Stomach (tissue), 9 donors: ENCODE data around the gene CLTA. TPM values are rescaled to one million over a fixed set of nuclear protein-coding genes. Genes with fewer than 3 reads are reported as not detected.

ENCODE experiments used
- DNase-seq, 2 donors: peaks; one replicate each; pipeline versions ENCODE4 v3.0.0 to v3.0.0-alpha.2; 2013 to 2019
- H3K27ac ChIP-seq, 5 donors: fragments of 200-600 bp in 4 of 5; sonication (generic) in 4 of 5; one replicate each; pipeline ENCODE4 v1.5.1; 2013 to 2019; ENCODE audit warnings: mild to moderate bottlenecking in 1 of 5, moderate library complexity in 1 of 5
- H3K27me3 ChIP-seq, 3 donors: fragments of 200-600 bp; sonication (generic); one replicate each; pipeline ENCODE4 v1.5.1; 2017 to 2019; ENCODE audit warnings: mixed run types in 1 of 3
- H3K36me3 ChIP-seq, 4 donors: fragments of 200-600 bp; sonication (generic); 1 replicate in 3 of 4; 2 replicates in 1 of 4; pipeline ENCODE4 v1.5.1; 2016 to 2019
- H3K4me1 ChIP-seq, 4 donors: fragments of 200-600 bp; sonication (generic); one replicate each; pipeline ENCODE4 v1.5.1; 2016 to 2019
- H3K4me3 ChIP-seq, 4 donors: fragments of 200-600 bp; sonication (generic) in 3 of 4; one replicate each; pipeline ENCODE4 v1.5.1; 2016 to 2019; ENCODE audit warnings: mild to moderate bottlenecking in 1 of 4
- H3K9me3 ChIP-seq, 4 donors: fragments of 200-600 bp; sonication (generic); one replicate each; pipeline ENCODE4 v1.5.1; 2016 to 2019
- EP300 ChIP-seq: sonication (generic); formaldehyde crosslinking; IDR thresholded peaks from one replicate; pipeline ENCODE4 v1.6.1; 2017; ENCODE audit warnings: antibody characterized with exemption
- POLR2A ChIP-seq, 4 donors: fragments of 450-650 bp; IDR thresholded peaks; one replicate each; pipeline ENCODE4 v1.6.1; 2016; ENCODE audit warnings: antibody characterized with exemption in 4 of 4, control low read depth in 2 of 4, mild to moderate bottlenecking in 1 of 4, moderate library complexity in 1 of 4
- POLR2AphosphoS5 ChIP-seq, 3 donors: sonication (generic); formaldehyde crosslinking; IDR thresholded peaks; one replicate each; pipeline ENCODE4 v1.6.1; 2016; ENCODE audit warnings: antibody characterized with exemption in 3 of 3
- WGBS, 5 donors: extraction: QIAGEN DNeasy Blood & Tissue Kit in 3 of 5; methylation state at CpG; one replicate each; pipeline versions ENCODE4 v1.1.5 to v1.1.7; 2013 to 2018; 5-methylcytosine and 5-hydroxymethylcytosine counted together
- intact Hi-C: fragments of 100-400 bp; cut with DNase I; formaldehyde crosslinking; loops from one replicate; pipeline ENCODE4 v1.15.1; 2023; ENCODE audit warnings: low total_unique reads
- polyA plus RNA-seq, 3 donors: library from polyadenylated mRNA; stranded (reverse); fragments of 200-250 nt; gene quantifications; one replicate each; pipeline ENCODE4 v1.2.3, GENCODE V29; 2013
- total RNA-seq, 5 donors: library from RNA; depleted of rRNA; stranded (reverse); fragments of >200 nt; gene quantifications; one replicate each; pipeline versions ENCODE4 v1.1.0 to v1.2.3, GENCODE V29; 2014 to 2016
- TF ChIP-seq, protein P1 (sequence below), 7 experiments: fragments of 450-650 bp in 4 of 7; fragments of 200-600 bp in 3 of 7; sonication (generic) in 3 of 7; IDR thresholded peaks; one replicate each; pipeline ENCODE4 v1.5.1; 2016 to 2019; ENCODE audit warnings: antibody characterized with exemption in 7 of 7, control low read depth in 2 of 7, mild to moderate bottlenecking in 1 of 7
- donor health status: healthy with polysubstance abuse.
- donor health status: Bipolar disorder and iron deficiency.
- donor health status: healthy.

CLTA gene
- total and polyA plus RNA-seq, 8 donors = 25.1 to 890 (median 150) TPM

DNA sequence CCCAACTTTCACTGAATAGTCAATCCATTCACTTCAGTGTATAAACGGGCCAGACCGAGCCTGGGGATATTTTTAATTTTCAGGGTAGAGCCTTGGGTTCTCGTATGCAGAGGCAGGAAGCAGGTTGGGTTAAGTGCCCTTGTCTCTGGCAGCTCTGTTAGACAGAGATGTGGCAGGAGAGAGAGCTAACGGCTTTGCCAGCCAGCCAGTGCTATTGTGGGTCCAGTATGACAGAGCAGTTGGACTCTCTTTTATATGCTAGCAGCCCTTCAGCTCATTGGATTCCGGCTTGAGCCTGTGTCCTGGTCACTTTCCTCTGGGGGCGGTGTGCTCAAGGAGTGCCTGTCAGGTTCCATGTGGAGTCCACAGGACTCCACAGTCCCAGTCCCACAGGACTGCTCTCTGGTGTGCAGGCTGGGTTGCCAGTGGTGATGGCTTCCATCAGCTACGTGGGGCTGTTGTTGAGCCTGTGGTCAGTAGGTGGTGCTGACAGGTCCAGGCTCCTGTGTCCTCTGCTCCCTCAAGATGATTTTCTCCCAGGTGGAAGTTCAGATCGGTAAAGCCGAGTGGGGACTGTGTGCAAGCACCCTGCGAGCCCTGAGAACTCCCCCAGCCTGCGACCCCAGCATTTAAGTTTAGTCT lies 14.3 kb downstream of the CLTA start:
- H3K4me3 ChIP-seq = no peak overlapping the region
- intact Hi-C loops = no loop called here
- peak in 1 of 2 donors; percentile 30 for DNase-seq
- TF ChIP-seq POLR2AphosphoS5 (IDR thresholded peaks at IDR 0.05) = no peak
- TF ChIP-seq POLR2A (IDR thresholded peaks at IDR 0.05) = no peak
- TF ChIP-seq, protein P1, sequence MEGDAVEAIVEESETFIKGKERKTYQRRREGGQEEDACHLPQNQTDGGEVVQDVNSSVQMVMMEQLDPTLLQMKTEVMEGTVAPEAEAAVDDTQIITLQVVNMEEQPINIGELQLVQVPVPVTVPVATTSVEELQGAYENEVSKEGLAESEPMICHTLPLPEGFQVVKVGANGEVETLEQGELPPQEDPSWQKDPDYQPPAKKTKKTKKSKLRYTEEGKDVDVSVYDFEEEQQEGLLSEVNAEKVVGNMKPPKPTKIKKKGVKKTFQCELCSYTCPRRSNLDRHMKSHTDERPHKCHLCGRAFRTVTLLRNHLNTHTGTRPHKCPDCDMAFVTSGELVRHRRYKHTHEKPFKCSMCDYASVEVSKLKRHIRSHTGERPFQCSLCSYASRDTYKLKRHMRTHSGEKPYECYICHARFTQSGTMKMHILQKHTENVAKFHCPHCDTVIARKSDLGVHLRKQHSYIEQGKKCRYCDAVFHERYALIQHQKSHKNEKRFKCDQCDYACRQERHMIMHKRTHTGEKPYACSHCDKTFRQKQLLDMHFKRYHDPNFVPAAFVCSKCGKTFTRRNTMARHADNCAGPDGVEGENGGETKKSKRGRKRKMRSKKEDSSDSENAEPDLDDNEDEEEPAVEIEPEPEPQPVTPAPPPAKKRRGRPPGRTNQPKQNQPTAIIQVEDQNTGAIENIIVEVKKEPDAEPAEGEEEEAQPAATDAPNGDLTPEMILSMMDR (IDR thresholded peaks at IDR 0.05) = no peak
- TF ChIP-seq EP300 = no peak
- peaks cover 0 to 35% (median 25%) of the 10 kb centered on the region in 4 donors for H3K4me1 ChIP-seq
- no peak overlapping the region for H3K27ac ChIP-seq
- WGBS, 5 donors = 78 to 88% (median 83%) methylated on average over 11 of the region's 11 CpGs
- peaks cover 97 to 100% (median 100%) of the 10 kb centered on the region in 4 donors for H3K36me3 ChIP-seq
- H3K9me3 ChIP-seq = no peaks in the 10 kb centered on the region
- H3K27me3 ChIP-seq = no peaks in the 10 kb centered on the region

- WGBS, 5 donors = 75 to 85% (median 83%) methylated on average over 4 of the region's 4 CpGs
- H3K27me3 ChIP-seq = no peaks in the 10 kb centered on the region
- no peaks in the 10 kb centered on the region for H3K9me3 ChIP-seq
- no peak overlapping the region for H3K4me3 ChIP-seq
- peak overlapping the region in 1 of 5 donors; percentile 13 for H3K27ac ChIP-seq
- peaks cover 91 to 100% (median 100%) of the 10 kb centered on the region in 4 donors for H3K36me3 ChIP-seq
- TF ChIP-seq, protein P1 (IDR thresholded peaks at IDR 0.05) = no peak
- no peak for TF ChIP-seq POLR2AphosphoS5 (IDR thresholded peaks at IDR 0.05)
- TF ChIP-seq EP300 = no peak
- TF ChIP-seq POLR2A (IDR thresholded peaks at IDR 0.05) = no peak
- intact Hi-C loops = no loop called here
- DNase-seq = no peak
- peaks cover 0 to 53% (median 34%) of the 10 kb centered on the region in 4 donors for H3K4me1 ChIP-seq
Measured at GRCh38 chr9:36207016-36207415, 16.3 kb downstream of the CLTA start.

GRCh38 chr9:36207546-36208012 lies 16.9 kb downstream of the CLTA start:
- no peaks in the 10 kb centered on the region for H3K9me3 ChIP-seq
- peaks cover 0 to 53% (median 34%) of the 10 kb centered on the region in 4 donors for H3K4me1 ChIP-seq
- H3K36me3 ChIP-seq = peaks cover 89 to 100% (median 100%) of the 10 kb centered on the region in 4 donors
- peak overlapping the region in 3 of 5 donors; percentile 8 to 30 (median 13) for H3K27ac ChIP-seq
- WGBS, 5 donors = 0 to 43% (median 22%) methylated on average over 1 of the region's 1 CpG
- no peak overlapping the region for H3K4me3 ChIP-seq
- intact Hi-C loops = no loop called here
- no peaks in the 10 kb centered on the region for H3K27me3 ChIP-seq
- no peak for DNase-seq
- TF ChIP-seq POLR2A (IDR thresholded peaks at IDR 0.05) (no peak), POLR2AphosphoS5 (IDR thresholded peaks at IDR 0.05) (no peak), EP300 (no peak)
- TF ChIP-seq, protein P1 (IDR thresholded peaks at IDR 0.05) = no peak

DNA sequence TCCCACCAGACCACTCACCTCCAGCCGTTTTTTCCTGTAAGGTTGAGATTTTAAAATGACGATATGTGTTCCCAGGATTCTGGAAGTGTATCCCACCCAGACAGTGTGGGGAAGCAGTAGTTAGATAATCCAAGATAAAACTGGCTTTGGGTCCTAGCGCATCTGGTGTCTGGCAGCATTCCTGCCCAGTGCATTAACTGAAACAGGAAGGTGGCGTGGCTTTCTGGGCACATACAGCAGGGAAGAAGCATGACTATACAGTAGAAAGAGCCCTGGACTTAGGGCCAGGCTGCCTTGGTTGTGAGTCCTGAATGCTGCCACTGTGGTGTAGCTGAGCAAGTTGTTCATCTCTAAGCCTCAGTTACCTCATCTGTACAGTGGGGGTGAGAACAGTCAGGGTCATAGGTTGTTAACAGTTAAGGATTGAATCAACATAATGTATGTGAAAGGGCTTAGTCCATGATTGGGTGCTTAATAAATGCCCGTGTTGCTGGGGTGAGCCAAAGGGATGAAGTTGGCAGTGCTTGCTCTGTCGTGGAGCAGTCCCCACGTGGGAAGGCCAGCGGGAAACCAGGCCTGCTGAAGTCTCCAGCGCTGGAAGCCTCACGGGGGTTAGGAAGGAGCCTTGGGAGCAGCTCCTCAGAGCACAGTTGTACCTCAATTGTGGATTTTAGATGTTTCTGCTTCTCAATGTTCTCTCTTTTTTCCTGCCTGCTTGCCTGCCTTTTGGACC lies 18.0 kb downstream of the CLTA start:
- H3K36me3 ChIP-seq = peaks cover 88 to 100% (median 100%) of the 10 kb centered on the region in 4 donors

More for the DNA sequence above, 18.0 kb downstream of the CLTA start:
- no peak overlapping the region for H3K4me3 ChIP-seq
- DNase-seq = no peak
- intact Hi-C loops = no loop called here
- TF ChIP-seq POLR2AphosphoS5 (IDR thresholded peaks at IDR 0.05) = no peak
- TF ChIP-seq POLR2A (IDR thresholded peaks at IDR 0.05) = no peak
- no peak for TF ChIP-seq EP300
- TF ChIP-seq, protein P1 (IDR thresholded peaks at IDR 0.05) = no peak
- peaks cover 0 to 61% (median 35%) of the 10 kb centered on the region in 4 donors for H3K4me1 ChIP-seq
- no peaks in the 10 kb centered on the region for H3K9me3 ChIP-seq
- 60 to 81% (median 72%) methylated on average over 10 of the region's 10 CpGs for WGBS, 5 donors
- H3K27me3 ChIP-seq = no peaks in the 10 kb centered on the region
- peak overlapping the region in 2 of 5 donors; percentile 8 to 13 for H3K27ac ChIP-seq
